Measurements from ENCODE around the gene ACACA.

The ACACA gene

DNA sequence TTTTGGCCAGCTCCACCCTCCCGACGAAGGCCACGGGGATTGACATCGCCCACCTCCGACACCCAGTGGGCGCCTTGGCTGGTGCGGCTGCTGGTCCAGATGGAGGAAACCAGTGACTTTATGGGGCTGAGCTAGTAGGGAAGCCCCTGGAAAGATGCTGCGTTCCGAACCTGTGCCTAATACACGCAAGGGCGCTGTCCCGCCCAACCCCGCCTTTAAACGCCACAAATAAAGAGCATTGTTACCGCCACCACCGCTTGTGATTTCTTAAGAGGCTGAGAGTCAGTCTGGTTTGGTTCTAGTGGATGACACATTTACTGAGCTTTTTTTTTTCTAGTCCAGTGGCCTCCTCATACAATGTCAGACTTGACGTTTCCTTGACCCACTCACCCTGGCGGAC, 350.0 kb downstream of the ACACA start:
- TF ChIP-seq, protein P1, sequence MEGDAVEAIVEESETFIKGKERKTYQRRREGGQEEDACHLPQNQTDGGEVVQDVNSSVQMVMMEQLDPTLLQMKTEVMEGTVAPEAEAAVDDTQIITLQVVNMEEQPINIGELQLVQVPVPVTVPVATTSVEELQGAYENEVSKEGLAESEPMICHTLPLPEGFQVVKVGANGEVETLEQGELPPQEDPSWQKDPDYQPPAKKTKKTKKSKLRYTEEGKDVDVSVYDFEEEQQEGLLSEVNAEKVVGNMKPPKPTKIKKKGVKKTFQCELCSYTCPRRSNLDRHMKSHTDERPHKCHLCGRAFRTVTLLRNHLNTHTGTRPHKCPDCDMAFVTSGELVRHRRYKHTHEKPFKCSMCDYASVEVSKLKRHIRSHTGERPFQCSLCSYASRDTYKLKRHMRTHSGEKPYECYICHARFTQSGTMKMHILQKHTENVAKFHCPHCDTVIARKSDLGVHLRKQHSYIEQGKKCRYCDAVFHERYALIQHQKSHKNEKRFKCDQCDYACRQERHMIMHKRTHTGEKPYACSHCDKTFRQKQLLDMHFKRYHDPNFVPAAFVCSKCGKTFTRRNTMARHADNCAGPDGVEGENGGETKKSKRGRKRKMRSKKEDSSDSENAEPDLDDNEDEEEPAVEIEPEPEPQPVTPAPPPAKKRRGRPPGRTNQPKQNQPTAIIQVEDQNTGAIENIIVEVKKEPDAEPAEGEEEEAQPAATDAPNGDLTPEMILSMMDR (IDR thresholded peaks at IDR 0.05; ENCODE audit: insufficient read depth, low read length, missing control alignments): no peak
- H3K4me3 ChIP-seq (ENCODE audit: low read depth, low read length): no peak overlapping the region
- ChIA-PET POLR2A (interaction anchor here (0.8 kb wide), 1 partner anchor 9 kb away, joined by 3 read pairs; no protein-coding TSS in a partner anchor), CTCF (interaction anchor here (0.9 to 2.4 kb wide), 3 partner anchors 9 to 453 kb away, joined by 3 to 32 read pairs (median 7); no protein-coding TSS in a partner anchor)
- no peak for DNase-seq (ENCODE audit: low read depth, low spot score)

DNA sequence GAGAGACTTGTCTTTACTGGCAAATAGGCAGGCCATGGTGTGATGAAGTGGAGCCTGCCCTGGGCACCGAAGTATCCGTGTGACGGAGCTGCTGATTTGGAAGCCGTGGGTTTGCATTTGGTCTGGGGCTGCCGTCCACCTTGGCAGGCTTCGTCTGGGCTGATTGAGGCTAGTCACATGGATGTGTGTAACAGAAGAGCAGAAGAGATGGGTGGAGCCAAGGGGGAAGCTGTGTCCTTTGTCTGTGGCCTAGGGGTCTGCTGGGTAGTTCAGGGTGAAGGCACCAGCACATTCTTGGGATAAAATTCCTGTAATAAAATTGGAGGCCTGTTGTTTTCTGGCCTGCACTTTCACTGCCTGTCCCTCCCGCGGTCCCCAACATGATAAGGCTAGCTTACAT, 351.7 kb downstream of the ACACA start:
- no peak for DNase-seq (ENCODE audit: low read depth, low spot score)
- no peak overlapping the region for H3K4me3 ChIP-seq (ENCODE audit: low read depth, low read length)
- ChIA-PET CTCF (interaction anchor here (0.6 to 1.4 kb wide), 2 partner anchors 9 to 446 kb away, joined by 3 to 4 read pairs; no protein-coding TSS in a partner anchor), POLR2A (no interaction called here)
- TF ChIP-seq, protein P1 (IDR thresholded peaks at IDR 0.05; ENCODE audit: insufficient read depth, low read length, missing control alignments): no peak

DNA sequence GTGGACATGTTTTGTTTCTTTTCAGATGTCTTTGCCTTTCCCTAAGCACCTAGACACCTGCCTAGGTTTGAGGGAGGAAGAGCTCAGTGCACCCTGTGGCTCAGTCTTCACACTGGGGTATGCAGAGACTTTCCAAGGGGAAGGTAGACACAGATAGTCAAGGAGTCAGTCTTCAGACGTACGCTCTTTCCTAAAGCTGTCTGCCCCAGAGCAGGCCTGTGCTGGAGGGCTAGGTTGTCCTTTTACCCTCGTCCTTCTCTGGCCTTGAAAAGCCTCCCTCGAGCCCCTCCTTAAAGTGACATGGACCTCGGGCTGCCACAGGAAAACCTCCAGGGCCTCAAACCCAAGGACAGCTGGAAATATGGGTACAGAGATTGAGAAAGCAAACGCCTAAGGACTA, 354.2 kb downstream of the ACACA start:
- ChIA-PET POLR2A (no interaction called here), CTCF (interaction anchor here (1.2 to 7.5 kb wide), 2 partner anchors 9 to 425 kb away, joined by 4 to 170 read pairs; no protein-coding TSS in a partner anchor)
- no peak overlapping the region for H3K4me3 ChIP-seq (ENCODE audit: low read depth, low read length)
- DNase-seq (ENCODE audit: low read depth, low spot score): no peak
- TF ChIP-seq, protein P1 (IDR thresholded peaks at IDR 0.05; ENCODE audit: insufficient read depth, low read length, missing control alignments): no peak

DNA sequence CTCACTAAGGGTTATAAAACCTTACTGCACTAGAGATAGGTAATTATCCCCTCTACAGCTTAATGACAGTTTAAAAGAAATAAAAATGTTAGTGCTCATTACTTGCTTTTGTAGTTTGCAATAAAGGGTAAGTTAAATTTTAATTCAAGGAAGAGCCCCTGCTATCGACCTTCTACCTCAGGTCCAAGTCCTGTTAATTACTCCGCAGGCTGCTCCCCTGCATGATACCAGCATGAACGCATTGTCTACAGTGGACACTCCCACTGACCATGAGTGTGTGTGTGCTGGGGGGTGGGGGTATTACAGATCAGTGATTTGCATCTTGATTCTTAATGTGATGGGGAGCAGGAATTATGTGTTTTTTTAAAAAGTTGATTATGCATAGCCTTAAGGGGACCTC, 354.8 kb downstream of the ACACA start:
- ChIA-PET POLR2A (no interaction called here), CTCF (interaction anchor here (1.2 to 7.5 kb wide), 2 partner anchors 8 to 424 kb away, joined by 4 to 170 read pairs; no protein-coding TSS in a partner anchor)
- TF ChIP-seq, protein P1 (IDR thresholded peaks at IDR 0.05; ENCODE audit: insufficient read depth, low read length, missing control alignments): no peak
- DNase-seq (ENCODE audit: low read depth, low spot score): no peak
- no peak overlapping the region for H3K4me3 ChIP-seq (ENCODE audit: low read depth, low read length)

DNA sequence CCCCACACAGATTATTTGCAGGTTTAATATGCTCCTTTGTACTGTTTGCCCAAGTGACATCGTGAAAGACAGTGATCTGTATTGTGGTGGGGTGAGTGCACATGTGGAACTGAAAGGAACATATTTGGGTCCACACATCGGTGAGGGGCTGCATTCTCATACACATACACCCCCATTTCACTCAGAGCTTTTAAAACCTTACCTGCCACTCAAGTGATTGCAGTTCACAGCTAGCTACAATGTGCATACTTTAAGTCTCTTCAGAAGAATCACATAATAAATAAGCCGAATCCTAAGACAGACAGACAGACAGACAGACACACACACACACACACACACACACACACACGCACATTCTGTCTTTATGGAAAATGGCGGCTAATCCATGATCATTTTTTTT, 355.3 kb downstream of the ACACA start:
- ChIA-PET CTCF (interaction anchor here (1.4 to 7.5 kb wide), 2 partner anchors 419 to 424 kb away, joined by 5 to 170 read pairs; no protein-coding TSS in a partner anchor), POLR2A (no interaction called here)
- TF ChIP-seq, protein P1 (IDR thresholded peaks at IDR 0.05; ENCODE audit: insufficient read depth, low read length, missing control alignments): no peak
- H3K4me3 ChIP-seq (ENCODE audit: low read depth, low read length): no peak overlapping the region
- no peak for DNase-seq (ENCODE audit: low read depth, low spot score)

DNA sequence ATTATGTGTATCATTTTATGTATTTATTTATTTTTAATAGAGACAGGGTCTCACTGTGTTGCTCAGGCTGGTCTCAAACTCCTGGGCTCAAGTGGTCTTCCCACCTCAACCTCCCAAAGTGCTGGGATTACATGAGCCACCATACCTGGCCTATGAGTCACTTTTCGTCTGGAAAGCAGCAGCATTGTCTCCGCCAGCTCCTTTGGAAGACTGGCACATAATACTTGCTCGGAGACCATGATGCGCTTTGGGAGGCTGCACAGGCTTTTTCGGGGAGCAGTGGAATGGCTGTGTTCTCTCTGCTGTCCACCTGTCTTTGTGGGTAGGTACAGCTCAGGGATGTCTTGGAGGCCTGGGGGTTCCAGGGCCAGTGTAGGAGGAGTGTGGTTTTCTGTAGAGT, 355.7 kb downstream of the ACACA start:
- TF ChIP-seq, protein P1 (IDR thresholded peaks at IDR 0.05; ENCODE audit: insufficient read depth, low read length, missing control alignments): no peak
- ChIA-PET CTCF (interaction anchor here (1.1 to 7.5 kb wide), 4 partner anchors 10 to 423 kb away, joined by 3 to 170 read pairs (median 12); no protein-coding TSS in a partner anchor), POLR2A (no interaction called here)
- H3K4me3 ChIP-seq (ENCODE audit: low read depth, low read length): no peak overlapping the region
- DNase-seq (ENCODE audit: low read depth, low spot score): no peak
